DMS 273 treated with DMSO at 0.1 percent for 48 hours (cell line): ENCODE results near the gene CDCA8.
"Not testable (repeated sequence)": the region's sequence is repeated elsewhere in the genome, so short reads cannot be mapped to it uniquely, and the experiment has no call there.

Source experiments
- DNase-seq: peaks from one replicate; lab custom pipeline; 2025; lab: John Stamatoyannopoulos, UW

The CDCA8 gene

GRCh38 chr1:37673920-37674319 lies 18.4 kb upstream of the CDCA8 start:
- no peak for DNase-seq

- no peak for DNase-seq
Measured at GRCh38 chr1:37676281-37677142, 15.8 kb upstream of the CDCA8 start.

- no peak for DNase-seq
Measured at GRCh38 chr1:37677143-37677439, 15.2 kb upstream of the CDCA8 start.

GRCh38 chr1:37677808-37678207 lies 14.5 kb upstream of the CDCA8 start:
- DNase-seq, result no peak

- no peak for DNase-seq
Measured at GRCh38 chr1:37680933-37681332, 11.4 kb upstream of the CDCA8 start.

- no peak for DNase-seq
Measured at GRCh38 chr1:37682334-37682987, 9.9 kb upstream of the CDCA8 start.

GRCh38 chr1:37684182-37684581 lies 8.1 kb upstream of the CDCA8 start:
- DNase-seq, result not testable (repeated sequence)

GRCh38 chr1:37685722-37686121 lies 6.6 kb upstream of the CDCA8 start:
- no peak for DNase-seq

- DNase-seq, result not testable (repeated sequence)
Measured at GRCh38 chr1:37687764-37688163, 4.6 kb upstream of the CDCA8 start.

- DNase-seq, result no peak
Measured at GRCh38 chr1:37688926-37689325, 3.4 kb upstream of the CDCA8 start.

GRCh38 chr1:37691497-37692077 lies 729 bp upstream of the CDCA8 start:
- no peak for DNase-seq

GRCh38 chr1:37692834-37693175 lies 489 bp downstream of the CDCA8 start:
- DNase-seq, result no peak

- DNase-seq, result no peak
Measured at GRCh38 chr1:37697090-37697489, 4.8 kb downstream of the CDCA8 start.

GRCh38 chr1:37697737-37698136 lies 5.4 kb downstream of the CDCA8 start:
- DNase-seq, result no peak

- no peak for DNase-seq
Measured at GRCh38 chr1:37699147-37699546, 6.8 kb downstream of the CDCA8 start.

- DNase-seq, result no peak
Measured at GRCh38 chr1:37701051-37701450, 8.7 kb downstream of the CDCA8 start.

- DNase-seq, result no peak
Measured at GRCh38 chr1:37703061-37703460, 10.7 kb downstream of the CDCA8 start.

GRCh38 chr1:37704966-37705365 lies 12.7 kb downstream of the CDCA8 start:
- no peak for DNase-seq

GRCh38 chr1:37705399-37705798 lies 13.1 kb downstream of the CDCA8 start:
- DNase-seq, result no peak

GRCh38 chr1:37708471-37708870 lies 16.2 kb downstream of the CDCA8 start:
- DNase-seq, result no peak

GRCh38 chr1:37714226-37714625 lies 21.9 kb downstream of the CDCA8 start:
- DNase-seq, result no peak

- no peak for DNase-seq
Measured at GRCh38 chr1:37714689-37715088, 22.4 kb downstream of the CDCA8 start.

GRCh38 chr1:37716321-37716720 lies 24.0 kb downstream of the CDCA8 start:
- DNase-seq, result no peak

GRCh38 chr1:37717631-37718030 lies 25.3 kb downstream of the CDCA8 start:
- DNase-seq, result no peak
